ENCODE data around the gene RAD51B.

DNA sequence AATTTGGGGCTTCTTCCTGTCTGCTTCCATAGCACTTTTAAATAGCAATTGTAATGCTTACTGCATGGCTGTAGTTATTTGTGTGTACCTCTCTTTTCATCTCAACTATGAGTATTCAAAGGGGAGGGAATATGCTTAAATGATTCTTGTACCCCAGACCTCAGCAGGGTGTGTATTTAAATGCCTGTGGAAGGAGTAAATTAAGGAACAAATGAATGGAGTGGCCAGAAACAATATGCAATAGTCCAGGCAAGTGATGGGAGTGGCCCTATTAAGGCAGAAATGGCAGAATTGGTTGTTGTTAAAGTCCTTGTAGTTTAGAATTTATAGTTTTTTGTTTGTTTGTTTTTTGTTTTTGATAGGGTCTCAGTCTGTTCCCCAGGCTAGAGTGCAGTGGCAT lies 1.5 kb downstream of the RAD51B start:
- TF ChIP-seq, protein P1, sequence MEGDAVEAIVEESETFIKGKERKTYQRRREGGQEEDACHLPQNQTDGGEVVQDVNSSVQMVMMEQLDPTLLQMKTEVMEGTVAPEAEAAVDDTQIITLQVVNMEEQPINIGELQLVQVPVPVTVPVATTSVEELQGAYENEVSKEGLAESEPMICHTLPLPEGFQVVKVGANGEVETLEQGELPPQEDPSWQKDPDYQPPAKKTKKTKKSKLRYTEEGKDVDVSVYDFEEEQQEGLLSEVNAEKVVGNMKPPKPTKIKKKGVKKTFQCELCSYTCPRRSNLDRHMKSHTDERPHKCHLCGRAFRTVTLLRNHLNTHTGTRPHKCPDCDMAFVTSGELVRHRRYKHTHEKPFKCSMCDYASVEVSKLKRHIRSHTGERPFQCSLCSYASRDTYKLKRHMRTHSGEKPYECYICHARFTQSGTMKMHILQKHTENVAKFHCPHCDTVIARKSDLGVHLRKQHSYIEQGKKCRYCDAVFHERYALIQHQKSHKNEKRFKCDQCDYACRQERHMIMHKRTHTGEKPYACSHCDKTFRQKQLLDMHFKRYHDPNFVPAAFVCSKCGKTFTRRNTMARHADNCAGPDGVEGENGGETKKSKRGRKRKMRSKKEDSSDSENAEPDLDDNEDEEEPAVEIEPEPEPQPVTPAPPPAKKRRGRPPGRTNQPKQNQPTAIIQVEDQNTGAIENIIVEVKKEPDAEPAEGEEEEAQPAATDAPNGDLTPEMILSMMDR (IDR thresholded peaks at IDR 0.05), result no peak
- TF ChIP-seq EP300 (IDR thresholded peaks at IDR 0.05) (no peak), POLR2A (IDR thresholded peaks at IDR 0.05) (no peak)

All from tibial nerve (tissue), 4 donors.